ENCODE measurements around the gene ZNF648. TPM values are rescaled to one million over a fixed set of nuclear protein-coding genes. Genes with fewer than 3 reads are reported as not detected.

ZNF648 gene
- total and polyA plus RNA-seq, 2 donors (not counting 1 experiment from before 2014, with no cell fraction given): not detected

DNA sequence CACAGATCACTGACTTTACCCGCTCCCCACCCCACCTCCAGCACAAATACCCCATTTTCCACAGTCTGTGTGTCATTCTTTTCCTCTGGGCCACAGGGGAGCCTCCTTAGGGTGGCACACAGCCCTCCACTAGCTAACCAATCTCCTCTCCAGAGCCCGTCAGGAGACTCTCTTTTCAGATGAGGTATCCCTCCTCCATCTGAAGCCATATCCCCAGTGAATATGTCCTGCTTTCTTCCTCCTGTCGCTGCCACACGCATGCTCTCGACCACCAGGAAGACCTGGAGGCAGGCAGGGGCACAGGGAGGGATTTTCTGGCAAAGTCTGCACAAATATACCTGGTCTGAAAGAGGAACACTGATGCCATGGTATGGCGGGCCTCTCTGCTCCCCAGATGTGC, 635 bp downstream of the ZNF648 start:
- Histone ChIP-seq H4K20me1 (ENCODE audit: control insufficient read depth, extremely low read depth, insufficient read depth, low read length) (no peaks in the 10 kb centered on the region), H2AFZ (ENCODE audit: low read length) (no peak overlapping the region), H3K27me3 (ENCODE audit: control insufficient read depth, insufficient read depth, low read length) (no peaks in the 10 kb centered on the region), H3K36me3 (ENCODE audit: control insufficient read depth, insufficient read depth, low read length) (no peaks in the 10 kb centered on the region), H3K79me2 (ENCODE audit: control insufficient read depth, insufficient read depth, low read length) (no peaks in the 10 kb centered on the region), H3K4me2 (ENCODE audit: extremely low read depth, insufficient read depth, low read length) (no peak overlapping the region), H3K9ac (ENCODE audit: insufficient read depth, low read length) (no peak overlapping the region), H3K27ac (ENCODE audit: insufficient read depth, low read length) (no peak overlapping the region), H3K4me1 (ENCODE audit: control insufficient read depth, extremely low read depth, insufficient read depth, low read length) (no peaks in the 10 kb centered on the region), H3K9me3 (ENCODE audit: control insufficient read depth, insufficient read depth, low read depth, low read length) (no peaks in the 10 kb centered on the region), H3K4me3 (replicated peaks in 1 of 4; ENCODE audit: control extremely low read depth in 1 of 4, insufficient read depth in 1 of 4, low read depth in 3 of 4, low read length in 4 of 4) (no peak overlapping the region)
- TF ChIP-seq, protein P1, sequence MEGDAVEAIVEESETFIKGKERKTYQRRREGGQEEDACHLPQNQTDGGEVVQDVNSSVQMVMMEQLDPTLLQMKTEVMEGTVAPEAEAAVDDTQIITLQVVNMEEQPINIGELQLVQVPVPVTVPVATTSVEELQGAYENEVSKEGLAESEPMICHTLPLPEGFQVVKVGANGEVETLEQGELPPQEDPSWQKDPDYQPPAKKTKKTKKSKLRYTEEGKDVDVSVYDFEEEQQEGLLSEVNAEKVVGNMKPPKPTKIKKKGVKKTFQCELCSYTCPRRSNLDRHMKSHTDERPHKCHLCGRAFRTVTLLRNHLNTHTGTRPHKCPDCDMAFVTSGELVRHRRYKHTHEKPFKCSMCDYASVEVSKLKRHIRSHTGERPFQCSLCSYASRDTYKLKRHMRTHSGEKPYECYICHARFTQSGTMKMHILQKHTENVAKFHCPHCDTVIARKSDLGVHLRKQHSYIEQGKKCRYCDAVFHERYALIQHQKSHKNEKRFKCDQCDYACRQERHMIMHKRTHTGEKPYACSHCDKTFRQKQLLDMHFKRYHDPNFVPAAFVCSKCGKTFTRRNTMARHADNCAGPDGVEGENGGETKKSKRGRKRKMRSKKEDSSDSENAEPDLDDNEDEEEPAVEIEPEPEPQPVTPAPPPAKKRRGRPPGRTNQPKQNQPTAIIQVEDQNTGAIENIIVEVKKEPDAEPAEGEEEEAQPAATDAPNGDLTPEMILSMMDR (conservative IDR thresholded peaks at IDR 0.05 in 1 of 2, IDR thresholded peaks at IDR 0.05 in 1 of 2; ENCODE audit: low read depth in 1 of 2, low read length in 2 of 2): no peak
- no peak for TF ChIP-seq EZH2 (IDR thresholded peaks at IDR 0.05; ENCODE audit: low read length, missing control alignments)
- no peak for DNase-seq (ENCODE audit: low read depth in 2 of 2)

DNA sequence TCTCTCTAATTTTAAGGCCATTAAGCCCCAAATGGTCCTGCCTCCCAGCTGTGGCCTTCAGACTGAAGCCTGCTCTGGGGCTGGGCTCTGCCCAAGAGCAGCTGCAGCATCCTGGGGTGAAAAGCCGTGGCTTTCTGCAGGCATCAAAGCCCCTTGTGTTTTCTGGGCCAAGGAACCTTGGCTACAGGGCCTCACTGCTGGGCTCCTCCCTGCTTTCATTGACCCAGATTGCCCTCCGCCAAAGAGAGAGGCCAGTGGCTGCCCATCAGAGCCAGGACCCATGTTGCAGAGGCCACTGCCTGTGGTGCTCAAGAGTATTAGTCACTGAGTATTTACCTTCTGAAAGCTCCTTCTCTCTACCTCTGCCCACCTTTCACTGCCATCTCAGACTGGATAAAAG, 1.6 kb downstream of the ZNF648 start:
- Histone ChIP-seq H3K27me3 (ENCODE audit: control insufficient read depth, insufficient read depth, low read length) (no peaks in the 10 kb centered on the region), H3K27ac (ENCODE audit: insufficient read depth, low read length) (no peak overlapping the region), H3K4me1 (ENCODE audit: control insufficient read depth, extremely low read depth, insufficient read depth, low read length) (no peaks in the 10 kb centered on the region), H3K4me2 (ENCODE audit: extremely low read depth, insufficient read depth, low read length) (no peak overlapping the region), H3K36me3 (ENCODE audit: control insufficient read depth, insufficient read depth, low read length) (no peaks in the 10 kb centered on the region), H4K20me1 (ENCODE audit: control insufficient read depth, extremely low read depth, insufficient read depth, low read length) (no peaks in the 10 kb centered on the region), H2AFZ (ENCODE audit: low read length) (no peak overlapping the region), H3K79me2 (ENCODE audit: control insufficient read depth, insufficient read depth, low read length) (no peaks in the 10 kb centered on the region), H3K9ac (ENCODE audit: insufficient read depth, low read length) (no peak overlapping the region), H3K4me3 (replicated peaks in 1 of 4; ENCODE audit: control extremely low read depth in 1 of 4, insufficient read depth in 1 of 4, low read depth in 3 of 4, low read length in 4 of 4) (no peak overlapping the region), H3K9me3 (ENCODE audit: control insufficient read depth, insufficient read depth, low read depth, low read length) (no peaks in the 10 kb centered on the region)
- DNase-seq (ENCODE audit: low read depth in 2 of 2): no peak
- TF ChIP-seq, protein P1 (conservative IDR thresholded peaks at IDR 0.05 in 1 of 2, IDR thresholded peaks at IDR 0.05 in 1 of 2; ENCODE audit: low read depth in 1 of 2, low read length in 2 of 2): no peak
- TF ChIP-seq EZH2 (IDR thresholded peaks at IDR 0.05; ENCODE audit: low read length, missing control alignments): no peak

DNA sequence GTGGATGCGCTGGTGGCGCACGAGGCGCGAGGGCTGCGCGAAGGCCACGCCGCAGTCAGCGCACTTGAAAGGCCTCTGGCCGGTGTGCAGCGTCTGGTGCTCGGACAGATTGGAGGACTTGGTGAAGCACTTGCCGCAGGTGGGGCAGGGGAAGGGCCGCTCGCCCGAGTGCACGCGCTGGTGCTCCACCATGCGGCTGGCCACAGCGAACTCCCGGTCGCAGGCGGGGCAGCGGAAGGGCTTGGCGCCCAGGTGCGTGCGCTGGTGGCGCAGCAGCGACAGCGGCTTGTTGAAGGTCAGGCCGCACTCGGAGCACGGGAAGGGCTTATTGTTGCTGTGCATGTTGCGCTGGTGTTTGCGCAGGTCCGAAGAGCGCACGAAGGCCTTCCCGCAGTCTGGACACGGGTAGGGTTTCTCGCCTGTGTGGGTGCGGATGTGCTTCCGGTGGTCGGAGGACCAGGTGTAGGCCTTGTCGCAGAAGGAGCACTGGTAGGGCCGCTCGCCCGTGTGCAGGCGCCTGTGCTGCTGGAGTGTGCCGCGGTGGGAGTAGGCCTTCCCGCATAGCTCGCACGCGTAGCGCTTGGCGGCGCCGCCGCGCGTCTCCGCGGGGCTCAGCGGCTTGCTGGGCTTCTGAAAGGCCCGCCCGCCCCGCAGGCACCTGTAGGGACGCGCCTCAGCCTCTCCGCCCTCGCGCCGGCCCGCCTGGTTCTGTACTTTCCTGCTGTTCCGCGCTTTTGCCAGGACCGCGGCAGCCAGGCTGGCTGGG, 4.7 kb downstream of the ZNF648 start:
- no peaks in the 10 kb centered on the region for H3K79me2 ChIP-seq (ENCODE audit: control insufficient read depth, insufficient read depth, low read length)
- H3K4me2 ChIP-seq (ENCODE audit: extremely low read depth, insufficient read depth, low read length): no peak overlapping the region
- H3K4me1 ChIP-seq (ENCODE audit: control insufficient read depth, extremely low read depth, insufficient read depth, low read length): no peaks in the 10 kb centered on the region
- no peaks in the 10 kb centered on the region for H3K27me3 ChIP-seq (ENCODE audit: control insufficient read depth, insufficient read depth, low read length)
- no peaks in the 10 kb centered on the region for H4K20me1 ChIP-seq (ENCODE audit: control insufficient read depth, extremely low read depth, insufficient read depth, low read length)
- no peak for TF ChIP-seq EZH2 (IDR thresholded peaks at IDR 0.05; ENCODE audit: low read length, missing control alignments)
- TF ChIP-seq, protein P1 (conservative IDR thresholded peaks at IDR 0.05 in 1 of 2, IDR thresholded peaks at IDR 0.05 in 1 of 2; ENCODE audit: low read depth in 1 of 2, low read length in 2 of 2): no peak
- H3K4me3 ChIP-seq (replicated peaks in 1 of 4; ENCODE audit: control extremely low read depth in 1 of 4, insufficient read depth in 1 of 4, low read depth in 3 of 4, low read length in 4 of 4): no peak overlapping the region
- DNase-seq (ENCODE audit: low read depth in 2 of 2): no peak
- no peaks in the 10 kb centered on the region for H3K36me3 ChIP-seq (ENCODE audit: control insufficient read depth, insufficient read depth, low read length)
- no peaks in the 10 kb centered on the region for H3K9me3 ChIP-seq (ENCODE audit: control insufficient read depth, insufficient read depth, low read depth, low read length)
- H2AFZ ChIP-seq (ENCODE audit: low read length): no peak overlapping the region
- no peak overlapping the region for H3K9ac ChIP-seq (ENCODE audit: insufficient read depth, low read length)
- no peak overlapping the region for H3K27ac ChIP-seq (ENCODE audit: insufficient read depth, low read length)

Measured in fibroblast of lung (primary cell).